Measurements from ENCODE around the gene AKAP1. TPM values are rescaled to one million over a fixed set of nuclear protein-coding genes. Genes with fewer than 3 reads are reported as not detected.

AKAP1 gene
- total RNA-seq, 6 donors from 2014 or later = 51.2 to 147 (median 79.4) TPM

- DNase-seq = no peak
- TF ChIP-seq EP300 (IDR thresholded peaks at IDR 0.05) (no peak), POLR2A (IDR thresholded peaks at IDR 0.05) (no peak), POLR2AphosphoS5 (IDR thresholded peaks at IDR 0.05) (no peak), CTCF (IDR thresholded peaks at IDR 0.05) (no peak)
- no peak for ATAC-seq (ENCODE audit: low FRiP score in 2 of 2)
- Histone ChIP-seq H3K9me3 (no peaks in the 10 kb centered on the region), H3K4me1 (no peaks in the 10 kb centered on the region), H3K4me3 (no peak overlapping the region), H3K27ac (no peak overlapping the region), H3K36me3 (no peaks in the 10 kb centered on the region), H3K27me3 (no peaks in the 10 kb centered on the region)
- 64 to 67% methylated on average over 2 of the region's 2 CpGs for WGBS, 2 donors
Observed at GRCh38 chr17:57168695-57169094, 83.6 kb downstream of the AKAP1 start.

GRCh38 chr17:57170866-57171265 is 85.8 kb downstream of the AKAP1 start:
- Histone ChIP-seq H3K27ac (no peak overlapping the region), H3K36me3 (no peaks in the 10 kb centered on the region), H3K4me1 (no peaks in the 10 kb centered on the region), H3K4me3 (no peak overlapping the region), H3K9me3 (no peaks in the 10 kb centered on the region), H3K27me3 (no peaks in the 10 kb centered on the region)
- ATAC-seq (ENCODE audit: low FRiP score in 2 of 2) (no peak), DNase-seq (no peak)
- TF ChIP-seq POLR2AphosphoS5 (IDR thresholded peaks at IDR 0.05) (no peak), POLR2A (IDR thresholded peaks at IDR 0.05) (no peak), CTCF (IDR thresholded peaks at IDR 0.05) (no peak), EP300 (IDR thresholded peaks at IDR 0.05) (no peak)
- WGBS, 2 donors = 74 to 79% methylated on average over 4 of the region's 4 CpGs

Other genes with a start within 250 kb of the AKAP1 start
- gene TRIM25, start 171.2 kb upstream of the AKAP1 start, total RNA-seq = 100 to 1,000 TPM in 2 of 6 donors, 10 to 100 TPM in 4; 66.7 to 294 (median 83.0) TPM
- 10 to 100 TPM in 2 of 6 donors, 1 to 10 TPM in 4; 6.1 to 16.6 (median 9.5) TPM for gene COIL, start 124.2 kb upstream of the AKAP1 start, total RNA-seq
- gene SCPEP1, start 107.1 kb upstream of the AKAP1 start, total RNA-seq = 100 to 1,000 TPM in 5 of 6 donors, 10 to 100 TPM in 1; 96.4 to 172 (median 133) TPM
- gene MSI2, start 171.3 kb downstream of the AKAP1 start, total RNA-seq = 10 to 100 TPM; 20.1 to 44.0 (median 32.2) TPM

Data from upper lobe of left lung (tissue), 6 donors.